Subcutaneous preadipocyte (primary cell): ENCODE measurements around the gene GIMAP7. TPM values are rescaled to one million over a fixed set of nuclear protein-coding genes. Genes with fewer than 3 reads are reported as not detected.

Experiments used
- total RNA-seq: library from RNA; depleted of rRNA; stranded (reverse); fragments of >200 nt; gene quantifications from 2 replicates; pipeline ENCODE4 v1.2.3, GENCODE V29; 2012

The GIMAP7 gene
- total RNA-seq, result not detected in 2 replicates

DNA sequence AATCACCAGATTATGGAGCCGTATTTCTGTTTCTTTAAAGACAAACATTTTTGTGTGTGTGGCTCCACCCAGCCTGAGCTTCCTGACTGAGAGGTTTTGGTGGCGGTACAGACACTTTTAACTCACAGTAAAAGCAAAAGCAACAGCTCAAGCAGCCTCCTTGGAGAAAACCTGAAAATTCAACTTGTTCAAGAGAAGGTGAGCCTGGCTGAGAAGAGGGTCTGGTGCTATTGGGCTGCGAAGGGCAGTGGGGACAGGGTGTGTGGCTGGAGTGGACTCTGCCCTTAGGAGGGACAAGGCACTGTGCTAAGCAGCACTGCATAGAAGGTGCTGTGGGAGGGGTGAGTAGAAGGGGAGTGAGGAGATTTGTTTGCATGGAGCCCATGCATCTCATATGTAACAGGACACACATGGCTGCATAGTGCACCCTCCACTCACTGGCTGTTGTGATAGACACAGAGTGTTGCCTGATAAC is at the start of gene GIMAP7:
Gene GIMAP7 (plus strand): TSS at position 125 of the 475 bp plus-strand sequence. CDS start 5,103 bp downstream, outside the sequence.

GRCh38 chr7:150567169-150567568 is 52.5 kb downstream of the GIMAP7 start, which contains the start of gene GIMAP4:
TSS of gene GIMAP4 (plus strand) at chr7:150567390. CDS start at chr7:150569902, 2,512 bp downstream.

Other genes starting within 250 kb of the GIMAP7 start
- under 0.01 TPM in 1 of 2 replicates, not detected in the other for gene LRRC61, start 191.5 kb upstream of the GIMAP7 start, total RNA-seq
- 0.20 and 0.37 TPM in 2 replicates for gene ACTR3C, start 191.3 kb upstream of the GIMAP7 start, total RNA-seq
- not detected in 2 replicates for gene RARRES2, start 173.2 kb upstream of the GIMAP7 start, total RNA-seq
- 33.4 and 43.4 TPM in 2 replicates for gene REPIN1, start 146.1 kb upstream of the GIMAP7 start, total RNA-seq
- gene ZNF775, start 135.5 kb upstream of the GIMAP7 start, total RNA-seq, result 3.7 and 4.9 TPM in 2 replicates
- not detected in 2 replicates for gene GIMAP8, start 64.2 kb upstream of the GIMAP7 start, total RNA-seq
- gene GIMAP4, start 52.5 kb downstream of the GIMAP7 start, total RNA-seq, result under 0.01 TPM in 1 of 2 replicates, not detected in the other
- gene GIMAP6, start 117.5 kb downstream of the GIMAP7 start, total RNA-seq, result under 0.01 TPM in 1 of 2 replicates, not detected in the other
- gene GIMAP2, start 170.8 kb downstream of the GIMAP7 start, total RNA-seq, result 1.4 and 1.5 TPM in 2 replicates
- gene GIMAP1, start 201.7 kb downstream of the GIMAP7 start, total RNA-seq, result not detected in 2 replicates
- not detected in 2 replicates for gene GIMAP5, start 222.5 kb downstream of the GIMAP7 start, total RNA-seq